HCT116 (cell line): ENCODE measurements around the gene PDE4D. TPM values are rescaled to one million over a fixed set of nuclear protein-coding genes. Genes with fewer than 3 reads are reported as not detected.
A peak's percentile ranks its signal among the peaks of the same experiment; 100 is the strongest.

ENCODE experiments used
- ATAC-seq: fragments of 200-7000 bp; cut with Tn5 transposase; 2 replicates; pipeline ENCODE4 v1.9.1; 2020; ENCODE audit warnings: mild to moderate bottlenecking, moderate library complexity
- BruUV-seq: library from RNA; stranded (reverse); fragments of 400-500 nt; replicated peaks from 2 replicates; lab custom pipeline; 2021; lab: Mats Ljungman, UMichigan
- CTCF ChIA-PET: fragments of 300-600 bp; sonication (Branson Sonifier 250); formaldehyde crosslinking; loops from one replicate; lab custom pipeline; 2021; ENCODE audit warnings: antibody characterized with exemption; lab: Charles Lee
- POLR2A ChIA-PET: fragments of 300-600, 350-600 bp; sonication (Branson Sonifier 250); formaldehyde crosslinking; loops from one replicate; lab custom pipeline; 2021; ENCODE audit warnings: antibody characterized with exemption; lab: Charles Lee
- RAD21 ChIA-PET, 2 experiments: fragments of 300-600 bp; sonication (Branson Sonifier 250); formaldehyde crosslinking; loops; one replicate each; lab custom pipeline; 2023; ENCODE audit warnings: low total read pairs in 2 of 2; ENCODE audit not compliant: uncharacterized antibody in 2 of 2, unreplicated experiment in 2 of 2, low non-redundant PET in 1 of 2; lab: Charles Lee
- DNase-seq: peaks from one replicate; pipeline ENCODE4 v3.0.0-alpha.2; 2010; ENCODE audit warnings: low read depth, low spot score
- H2AFZ ChIP-seq: fragments of 200-600 bp; shearing (Covaris generic), sonication (generic); 2 replicates; pipeline ENCODE4 v1.6.1; 2017; ENCODE audit warnings: low read depth, mixed run types, mixed read lengths, antibody characterized with exemption, low read length; ENCODE audit not compliant: poor library complexity, severe bottlenecking
- H3K27ac ChIP-seq: 2 replicates; pipeline ENCODE4 v1.5.1; 2012; ENCODE audit warnings: low read depth, low read length
- H3K27me3 ChIP-seq: fragments of 200-600 bp; sonication (generic); 2 replicates; pipeline ENCODE4 v1.6.1; 2016; ENCODE audit warnings: mixed run types, low read length, mixed read lengths; ENCODE audit not compliant: insufficient read depth
- H3K36me3 ChIP-seq, 2 experiments: fragments of 200-500 bp in 1 of 2; fragments of 200-600 bp in 1 of 2; sonication (Bioruptor generic) in 1 of 2; sonication (generic) in 1 of 2; 2 replicates each; pipeline versions ENCODE4 v1.5.1 to v1.6.1; 2014 to 2016; ENCODE audit warnings: low read length in 2 of 2, inconsistent platforms in 1 of 2, mixed read lengths in 1 of 2, mixed run types in 1 of 2; ENCODE audit not compliant: insufficient read depth in 2 of 2, control insufficient read depth in 1 of 2
- H3K4me1 ChIP-seq, 2 experiments: fragments of 200-600 bp in 1 of 2; sonication (generic) in 1 of 2; 2 replicates each; pipeline versions ENCODE4 v1.5.1 to v1.6.1; 2012 to 2017; ENCODE audit warnings: low read length in 2 of 2, inconsistent platforms in 1 of 2, mild to moderate bottlenecking in 1 of 2, mixed read lengths in 1 of 2, mixed run types in 1 of 2, moderate library complexity in 1 of 2; ENCODE audit not compliant: insufficient read depth in 2 of 2, control insufficient read depth in 1 of 2
- H3K4me2 ChIP-seq: fragments of 200-600 bp; sonication (generic); 2 replicates; pipeline ENCODE4 v1.6.1; 2017; ENCODE audit warnings: mixed run types, low read length, mixed read lengths
- H3K4me3 ChIP-seq, 2 experiments: fragments of 200-600 bp in 1 of 2; sonication (generic) in 1 of 2; replicated peaks in 1 of 2; 2 replicates each; pipeline ENCODE4 v1.5.1; 2011 to 2016; ENCODE audit warnings: low read length in 2 of 2, control low read depth in 1 of 2, low read depth in 1 of 2, mild to moderate bottlenecking in 1 of 2, mixed read lengths in 1 of 2, mixed run types in 1 of 2
- H3K79me2 ChIP-seq: fragments of 200-600 bp; sonication (generic); 2 replicates; pipeline ENCODE4 v1.6.1; 2017; ENCODE audit warnings: mild to moderate bottlenecking, mixed run types, low read length, moderate library complexity, mixed read lengths; ENCODE audit not compliant: insufficient read depth
- H3K9ac ChIP-seq: fragments of 200-600 bp; sonication (generic); 2 replicates; pipeline ENCODE4 v1.6.1; 2016; ENCODE audit warnings: low read length, mixed read lengths
- H3K9me2 ChIP-seq: fragments of 200-600 bp; sonication (generic), shearing (Covaris generic); 2 replicates; pipeline ENCODE4 v1.6.1; 2017; ENCODE audit warnings: mixed run types, mild to moderate bottlenecking, moderate library complexity; ENCODE audit not compliant: insufficient read depth
- H3K9me3 ChIP-seq, 2 experiments: fragments of 200-500 bp in 1 of 2; fragments of 200-600 bp in 1 of 2; sonication (Bioruptor generic) in 1 of 2; sonication (generic) in 1 of 2; 2 replicates each; pipeline ENCODE4 v1.6.1; 2014 to 2017; ENCODE audit warnings: low read length in 2 of 2, mixed read lengths in 2 of 2, inconsistent platforms in 1 of 2, low read depth in 1 of 2, mild to moderate bottlenecking in 1 of 2, mixed run types in 1 of 2, moderate library complexity in 1 of 2; ENCODE audit not compliant: control insufficient read depth in 1 of 2, insufficient read depth in 1 of 2
- H4K20me1 ChIP-seq: fragments of 200-600 bp; sonication (generic), shearing (Covaris generic); 2 replicates; pipeline ENCODE4 v1.6.1; 2017; ENCODE audit warnings: mixed run types, mild to moderate bottlenecking, moderate library complexity; ENCODE audit not compliant: insufficient read depth
- CTCF ChIP-seq, 3 experiments: fragments of 200-600 bp in 1 of 3; sonication (generic) in 1 of 3; IDR thresholded peaks in 2 of 3; conservative IDR thresholded peaks in 1 of 3; 2 replicates each; pipeline ENCODE4 v1.5.1; 2012 to 2017; ENCODE audit warnings: low read depth in 2 of 3, low read length in 2 of 3, antibody characterized with exemption in 1 of 3, borderline replicate concordance in 1 of 3, control low read depth in 1 of 3, mild to moderate bottlenecking in 1 of 3, mixed read lengths in 1 of 3, mixed run types in 1 of 3, moderate library complexity in 1 of 3; ENCODE audit not compliant: insufficient read depth in 1 of 3
- EGR1 ChIP-seq: IDR thresholded peaks from 2 replicates; pipeline ENCODE4 v1.6.1; 2012; ENCODE audit warnings: low read depth
- EZH2 ChIP-seq: fragments of 200-600 bp; sonication (generic); IDR thresholded peaks from 2 replicates; pipeline ENCODE4 v1.6.1; 2017; ENCODE audit warnings: antibody characterized with exemption, mixed run types
- EZH2phosphoT487 ChIP-seq: fragments of 200-600 bp; IDR thresholded peaks from 2 replicates; pipeline ENCODE4 v1.6.1; 2018; ENCODE audit warnings: antibody characterized with exemption, borderline replicate concordance
- FOSL1 ChIP-seq: IDR thresholded peaks from 2 replicates; pipeline ENCODE4 v1.6.1; 2012; ENCODE audit warnings: low read depth
- JUND ChIP-seq: IDR thresholded peaks from 2 replicates; pipeline ENCODE4 v1.6.1; 2012
- MAX ChIP-seq: IDR thresholded peaks from 2 replicates; pipeline ENCODE4 v1.6.1; 2012
- POLR2AphosphoS5 ChIP-seq: IDR thresholded peaks from 2 replicates; pipeline ENCODE4 v1.6.1; 2011; ENCODE audit warnings: mild to moderate bottlenecking, low read depth, low read length, moderate library complexity
- SRF ChIP-seq: IDR thresholded peaks from 2 replicates; pipeline ENCODE4 v1.6.1; 2012; ENCODE audit warnings: low read depth
- TCF7L2 ChIP-seq: IDR thresholded peaks from 2 replicates; pipeline ENCODE4 v1.7.0; 2011; ENCODE audit warnings: borderline replicate concordance, inconsistent platforms; ENCODE audit not compliant: insufficient read depth, insufficient read length; ENCODE audit errors: extremely low read depth
- YY1 ChIP-seq: IDR thresholded peaks from 2 replicates; pipeline ENCODE4 v1.6.1; 2011; ENCODE audit warnings: low read length, low read depth, moderate library complexity, mild to moderate bottlenecking; ENCODE audit not compliant: insufficient replicate concordance; ENCODE audit errors: extremely low read depth
- ZBTB33 ChIP-seq: IDR thresholded peaks from 2 replicates; pipeline ENCODE4 v1.6.1; 2011; ENCODE audit warnings: mild to moderate bottlenecking, low read length, moderate library complexity; ENCODE audit not compliant: insufficient replicate concordance; ENCODE audit errors: extremely low read depth
- ZFX ChIP-seq: fragments of 450-650 bp; IDR thresholded peaks from 2 replicates; pipeline ENCODE4 v1.6.1; 2017
- ZNF274 ChIP-seq: fragments of 200-500 bp; sonication (Bioruptor generic); IDR thresholded peaks from 2 replicates; pipeline ENCODE4 v1.6.1; 2014; ENCODE audit warnings: mild to moderate bottlenecking, low read depth, low read length, inconsistent platforms
- intact Hi-C: fragments of 100-400 bp; cut with micrococcal nuclease; formaldehyde crosslinking; loops from 2 replicates; pipeline ENCODE4 v1.10.0; 2022
- total RNA-seq: library from RNA; stranded (reverse); gene quantifications from one replicate; pipeline ENCODE4 v1.2.1, GENCODE V29; 2021; ENCODE audit not compliant: unreplicated experiment

PDE4D gene
- total RNA-seq, 1 experiment from 2014 or later = 1.1 TPM

DNA sequence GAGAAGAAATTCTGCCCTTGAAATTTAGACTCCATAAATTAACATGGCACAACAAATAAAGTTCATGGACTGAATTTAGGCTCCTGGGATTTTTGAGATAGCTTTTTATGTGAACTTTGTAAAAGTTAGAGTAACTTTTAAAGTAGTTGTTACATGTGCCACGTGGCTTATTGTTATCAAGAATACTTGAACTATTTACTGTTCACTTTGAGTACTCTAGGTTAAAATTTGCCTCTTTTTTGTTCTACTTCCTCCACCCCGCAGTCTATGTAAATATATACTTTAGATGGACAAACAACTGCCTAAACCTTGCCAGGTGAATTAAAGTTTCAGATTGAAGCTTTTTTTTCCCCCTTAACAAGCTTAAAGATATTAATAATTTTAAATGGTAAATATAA, 852.7 kb downstream of the PDE4D start:
- Histone ChIP-seq H3K4me3 (no peak overlapping the region), H3K36me3 (no peaks in the 10 kb centered on the region), H2AFZ (no peak overlapping the region), H3K4me1 (peaks cover 2 to 20% of the 10 kb centered on the region in 2 experiments; a peak in 2 of 4 replicates), H3K79me2 (no peaks in the 10 kb centered on the region), H3K27me3 (peaks cover 44% of the 10 kb centered on the region), H3K9me3 (no peaks in the 10 kb centered on the region), H3K9ac (no peak overlapping the region), H4K20me1 (no peaks in the 10 kb centered on the region), H3K27ac (no peak overlapping the region), H3K9me2 (no peaks in the 10 kb centered on the region), H3K4me2 (no peak overlapping the region)
- ATAC-seq (no peak), DNase-seq (no peak)
- BruUV-seq = no TSS peak
- intact Hi-C loops = loop anchor here (1.0 kb wide), 1 partner anchor 86 kb away; no protein-coding TSS in a partner anchor
- ChIA-PET RAD21 (no interaction called here), CTCF (no interaction called here), POLR2A (no interaction called here)
- no peak for TF ChIP-seq ZFX

DNA sequence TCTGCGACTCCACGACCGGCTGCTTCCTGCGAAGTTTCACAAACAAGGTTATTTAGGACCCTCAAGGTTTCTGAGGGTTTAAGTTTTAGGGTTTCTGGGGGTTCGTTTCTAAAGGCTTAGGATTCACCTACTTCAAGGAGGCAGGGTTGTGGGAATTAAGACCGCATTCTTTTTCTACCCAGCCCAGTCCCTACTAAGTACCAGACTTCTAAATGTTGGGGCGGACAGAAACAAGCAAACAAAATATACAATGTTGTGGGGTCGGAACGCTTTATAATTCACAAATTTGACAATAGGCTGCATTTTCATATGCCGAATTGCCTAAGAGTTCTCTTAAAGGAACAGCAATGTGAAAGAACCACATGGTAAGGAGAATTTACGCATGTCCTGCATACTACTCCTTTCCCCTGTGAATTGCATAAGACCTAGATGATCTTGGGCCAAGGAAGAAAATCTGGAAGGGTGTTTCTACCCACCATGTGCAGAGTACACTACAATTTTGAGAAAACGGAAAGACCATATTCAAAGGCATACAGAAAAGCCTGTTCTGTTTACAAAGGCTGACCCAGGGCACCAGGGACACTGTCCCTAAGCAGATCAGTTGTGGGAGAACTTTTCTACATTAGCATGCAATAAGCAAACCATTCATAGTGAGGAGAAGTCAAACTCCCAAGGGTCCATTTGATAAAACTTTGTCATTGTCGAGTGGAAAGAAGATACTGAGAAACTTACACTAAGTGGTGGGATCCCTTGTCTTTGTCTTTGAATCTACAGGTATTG, 853.3 kb downstream of the PDE4D start:
- H3K4me2 ChIP-seq = peak overlapping the region; percentile 82
- peak overlapping the region in 1 of 2 experiments; percentile 59; a peak in 3 of 4 replicates for H3K4me3 ChIP-seq
- no peaks in the 10 kb centered on the region for H3K79me2 ChIP-seq
- H3K36me3 ChIP-seq = no peaks in the 10 kb centered on the region
- peaks cover 40% of the 10 kb centered on the region for H3K27me3 ChIP-seq
- H3K27ac ChIP-seq = no peak overlapping the region; the same call in 1 of the 2 replicates
- no TSS peak for BruUV-seq
- TF ChIP-seq ZBTB33 (no peak), POLR2AphosphoS5 (no peak), EZH2 (no peak), YY1 (no peak), CTCF (IDR thresholded peaks at IDR 0.05 in 2 of 3, conservative IDR thresholded peaks at IDR 0.05 in 1 of 3; ENCODE audit: borderline replicate concordance in 1 of 3, insufficient read depth in 1 of 3, low read depth in 2 of 3, low read length in 2 of 3) (no peak), SRF (no peak), EGR1 (no peak), FOSL1 (no peak), ZFX (no peak), TCF7L2 (no peak), EZH2phosphoT487 (no peak), ZNF274 (no peak), MAX (no peak), JUND (no peak)
- ChIA-PET CTCF (no interaction called here), RAD21 (no interaction called here), POLR2A (no interaction called here)
- ATAC-seq (no peak), DNase-seq (no peak)
- H2AFZ ChIP-seq = no peak overlapping the region
- no peaks in the 10 kb centered on the region for H3K9me2 ChIP-seq
- no peaks in the 10 kb centered on the region for H4K20me1 ChIP-seq
- no peaks in the 10 kb centered on the region for H3K9me3 ChIP-seq
- H3K4me1 ChIP-seq = peaks cover 2 to 20% of the 10 kb centered on the region in 2 experiments; a peak in 2 of 4 replicates
- intact Hi-C loops = loop anchor here (1.0 kb wide), 1 partner anchor 87 kb away; no protein-coding TSS in a partner anchor
- H3K9ac ChIP-seq = no peak overlapping the region
